Activated T-cell treated with anti-CD3 and anti-CD28 coated beads for 24 hours (primary cell): ENCODE results near the gene CDC73.

Experiments used
- DNase-seq: peaks from one replicate; pipeline ENCODE4 v3.0.0-alpha.2; 2020; ENCODE audit warnings: low read depth

CDC73 gene

GRCh38 chr1:193121616-193122593, at the start of gene CDC73:
CDC73 (plus strand) TSS chr1:193122031; CDS start chr1:193122201, 170 bp downstream.
- peak; percentile 99 for DNase-seq

GRCh38 chr1:193077991-193078390, 43.8 kb upstream of the CDC73 start:
- DNase-seq: no peak

GRCh38 chr1:193079187-193079586, 42.6 kb upstream of the CDC73 start:
- DNase-seq: no peak

GRCh38 chr1:193083365-193084088, 38.3 kb upstream of the CDC73 start:
- no peak for DNase-seq

GRCh38 chr1:193085263-193085662, 36.6 kb upstream of the CDC73 start:
- no peak for DNase-seq

GRCh38 chr1:193086342-193086741, 35.5 kb upstream of the CDC73 start:
- no peak for DNase-seq

- DNase-seq: no peak
These were observed 33.9 kb upstream of the CDC73 start for GRCh38 chr1:193087893-193088292.

GRCh38 chr1:193090865-193091264, 31.0 kb upstream of the CDC73 start:
- no peak for DNase-seq

- no peak for DNase-seq
These were observed 27.7 kb upstream of the CDC73 start for GRCh38 chr1:193094112-193094511.

- no peak for DNase-seq
These were observed 19.2 kb upstream of the CDC73 start for GRCh38 chr1:193102662-193103061.

GRCh38 chr1:193103759-193104501, 17.9 kb upstream of the CDC73 start:
- DNase-seq: no peak

GRCh38 chr1:193104502-193104906, 17.3 kb upstream of the CDC73 start:
- peak; percentile 7 for DNase-seq

- DNase-seq: peak; percentile 40
These were observed 16.7 kb upstream of the CDC73 start, which contains the start of gene GLRX2 for GRCh38 chr1:193104907-193105820. GLRX2 (minus strand) TSS chr1:193105414; CDS start chr1:193105382, 32 bp downstream.

- DNase-seq: no peak
These were observed 16.0 kb upstream of the CDC73 start for GRCh38 chr1:193105821-193106177.

- no peak for DNase-seq
These were observed 13.4 kb upstream of the CDC73 start for GRCh38 chr1:193108471-193108870.

- DNase-seq: no peak
These were observed 12.2 kb upstream of the CDC73 start for GRCh38 chr1:193109619-193110018.

GRCh38 chr1:193110246-193110645, 11.6 kb upstream of the CDC73 start:
- DNase-seq: no peak

GRCh38 chr1:193110864-193111263, 11.0 kb upstream of the CDC73 start:
- DNase-seq: no peak

GRCh38 chr1:193111641-193112090, 10.2 kb upstream of the CDC73 start:
- no peak for DNase-seq

GRCh38 chr1:193113258-193113991, 8.4 kb upstream of the CDC73 start:
- DNase-seq: no peak
